Liver (tissue), 9 donors: ENCODE results near the gene FUT7. TPM values are rescaled to one million over a fixed set of nuclear protein-coding genes. Genes with fewer than 3 reads are reported as not detected.

Source experiments
- DNase-seq: peaks from one replicate; pipeline ENCODE4 v3.0.0-alpha.2; 2017; ENCODE audit warnings: low spot score
- H3K27ac ChIP-seq, 2 donors: one replicate each; pipeline ENCODE4 v1.7.0; 2013; ENCODE audit warnings: inconsistent platforms in 2 of 2, low read length in 2 of 2, control low read depth in 1 of 2, low read depth in 1 of 2, mild to moderate bottlenecking in 1 of 2
- H3K27me3 ChIP-seq, 4 donors: one replicate each; pipeline versions ENCODE4 v1.6.1 to v1.7.0; 2013; ENCODE audit warnings: low read length in 3 of 4, inconsistent platforms in 1 of 4, mild to moderate bottlenecking in 1 of 4, moderate library complexity in 1 of 4; ENCODE audit not compliant: control insufficient read depth in 4 of 4, insufficient read depth in 4 of 4
- H3K36me3 ChIP-seq, 4 donors: one replicate each; pipeline versions ENCODE4 v1.6.1 to v1.7.0; 2013; ENCODE audit warnings: low read length in 3 of 4, mild to moderate bottlenecking in 3 of 4, low read depth in 1 of 4, moderate library complexity in 1 of 4; ENCODE audit not compliant: control insufficient read depth in 4 of 4, insufficient read depth in 3 of 4
- H3K4me1 ChIP-seq, 4 donors: one replicate each; pipeline versions ENCODE4 v1.6.1 to v1.7.0; 2013; ENCODE audit warnings: low read length in 3 of 4, mild to moderate bottlenecking in 3 of 4, moderate library complexity in 1 of 4; ENCODE audit not compliant: control insufficient read depth in 4 of 4, insufficient read depth in 4 of 4
- H3K4me3 ChIP-seq, 3 donors: one replicate each; pipeline versions ENCODE4 v1.6.1 to v1.7.0; 2013; ENCODE audit warnings: low read length in 3 of 3, control low read depth in 1 of 3, low read depth in 1 of 3, mild to moderate bottlenecking in 1 of 3
- H3K9ac ChIP-seq, 2 donors: one replicate each; pipeline ENCODE4 v1.7.0; 2013; ENCODE audit warnings: low read length in 2 of 2, mild to moderate bottlenecking in 2 of 2, moderate library complexity in 2 of 2, control low read depth in 1 of 2, low read depth in 1 of 2
- H3K9me3 ChIP-seq, 4 donors: one replicate each; pipeline versions ENCODE4 v1.6.1 to v1.7.0; 2013; ENCODE audit warnings: low read length in 3 of 4; ENCODE audit not compliant: control insufficient read depth in 4 of 4
- ATF3 ChIP-seq: IDR thresholded peaks from 2 replicates; pipeline ENCODE4 v1.6.1; 2016; ENCODE audit warnings: antibody characterized with exemption
- CTCF ChIP-seq: fragments of 150-350 bp; IDR thresholded peaks from 2 replicates; pipeline ENCODE4 v1.5.1; 2017; ENCODE audit warnings: improper control_type of control experiment, low read depth, low read length; ENCODE audit not compliant: missing input control
- EGR1 ChIP-seq, 2 donors: IDR thresholded peaks; 2 replicates each; pipeline ENCODE4 v1.6.1; 2016 to 2018; ENCODE audit warnings: antibody characterized with exemption in 2 of 2, low read depth in 2 of 2
- FOXA1 ChIP-seq: IDR thresholded peaks from 2 replicates; pipeline ENCODE4 v1.6.1; 2016; ENCODE audit warnings: antibody characterized with exemption
- FOXA2 ChIP-seq: IDR thresholded peaks from 2 replicates; pipeline ENCODE4 v1.6.1; 2016; ENCODE audit warnings: antibody characterized with exemption
- GABPA ChIP-seq, 2 donors: IDR thresholded peaks in 1 of 2; conservative IDR thresholded peaks in 1 of 2; 2 replicates each; pipeline ENCODE4 v1.6.1; 2016; ENCODE audit warnings: antibody characterized with exemption in 2 of 2, mild to moderate bottlenecking in 1 of 2, moderate library complexity in 1 of 2
- HNF4G ChIP-seq: IDR thresholded peaks from 2 replicates; pipeline ENCODE4 v1.6.1; 2016; ENCODE audit warnings: antibody characterized with exemption
- JUND ChIP-seq, 2 donors: IDR thresholded peaks; 2 replicates each; pipeline ENCODE4 v1.6.1; 2016; ENCODE audit warnings: antibody characterized with exemption in 2 of 2
- MAX ChIP-seq: IDR thresholded peaks from 2 replicates; pipeline ENCODE4 v1.6.1; 2016; ENCODE audit warnings: antibody characterized with exemption
- NR2F2 ChIP-seq: IDR thresholded peaks from 2 replicates; pipeline ENCODE4 v1.6.1; 2016; ENCODE audit warnings: antibody characterized with exemption
- RAD21 ChIP-seq, 2 donors: IDR thresholded peaks; 2 replicates each; pipeline ENCODE4 v1.6.1; 2016; ENCODE audit warnings: antibody characterized with exemption in 2 of 2, mild to moderate bottlenecking in 2 of 2
- REST ChIP-seq: IDR thresholded peaks from 2 replicates; pipeline ENCODE4 v1.6.1; 2016; ENCODE audit warnings: antibody characterized with exemption, mild to moderate bottlenecking
- RXRA ChIP-seq, 2 donors: IDR thresholded peaks; 2 replicates each; pipeline ENCODE4 v1.6.1; 2017 to 2018; ENCODE audit warnings: antibody characterized with exemption in 2 of 2, mild to moderate bottlenecking in 1 of 2
- SP1 ChIP-seq: IDR thresholded peaks from 2 replicates; pipeline ENCODE4 v1.6.1; 2018; ENCODE audit warnings: antibody characterized with exemption, mild to moderate bottlenecking
- TAF1 ChIP-seq: conservative IDR thresholded peaks from 2 replicates; pipeline ENCODE4 v1.6.1; 2016; ENCODE audit warnings: antibody characterized with exemption, mild to moderate bottlenecking
- YY1 ChIP-seq: IDR thresholded peaks from 2 replicates; pipeline ENCODE4 v1.6.1; 2016; ENCODE audit warnings: antibody characterized with exemption, mild to moderate bottlenecking
- ZBTB33 ChIP-seq: IDR thresholded peaks from 2 replicates; pipeline ENCODE4 v1.6.1; 2016; ENCODE audit warnings: antibody characterized with exemption
- WGBS: extraction: QIAGEN DNeasy Blood & Tissue Kit; methylation state at CpG from one replicate; pipeline ENCODE4 v1.1.7; 2013; 5-methylcytosine and 5-hydroxymethylcytosine counted together
- polyA plus RNA-seq, 2 donors: library from polyadenylated mRNA; stranded (reverse) in 1 of 2; unstranded in 1 of 2; fragments of 200-250 nt in 1 of 2; fragments of >200 nt in 1 of 2; fragmentation: Nextera tagmentation in 1 of 2; extraction: Ambion mirVana in 1 of 2; gene quantifications; one replicate each; pipeline versions ENCODE4 v1.2.1 to v1.2.3, GENCODE V29; 2013 to 2015
- total RNA-seq, 2 donors: library from RNA; depleted of rRNA; stranded (reverse); fragments of >200 nt; gene quantifications; one replicate each; pipeline ENCODE4 v1.2.3, GENCODE V29; 2014
- donor health status: healthy.
- donor health status: healthy.
- donor health status: healthy.
- donor health status: healthy.
- donor health status: healthy.

FUT7 gene
- total and polyA plus RNA-seq, 4 donors: 0.14 to 0.67 (median 0.37) TPM; not detected in 1

GRCh38 chr9:137012694-137013570, 19.0 kb downstream of the FUT7 start:
- Histone ChIP-seq H3K27ac (no peak overlapping the region), H3K36me3 (peaks cover 2 to 50% (median 22%) of the 10 kb centered on the region in 4 donors), H3K9ac (no peak overlapping the region), H3K4me3 (no peak overlapping the region), H3K4me1 (no peaks in the 10 kb centered on the region), H3K9me3 (no peaks in the 10 kb centered on the region), H3K27me3 (no peaks in the 10 kb centered on the region)
- DNase-seq: no peak
- TF ChIP-seq FOXA1 (no peak), SP1 (no peak), NR2F2 (no peak), RAD21 (IDR thresholded peaks at IDR 0.05) (no peak), EGR1 (IDR thresholded peaks at IDR 0.05; ENCODE audit: low read depth in 2 of 2) (no peak), JUND (IDR thresholded peaks at IDR 0.05) (no peak), YY1 (no peak), FOXA2 (no peak), HNF4G (no peak), RXRA (IDR thresholded peaks at IDR 0.05) (no peak), CTCF (no peak), GABPA (IDR thresholded peaks at IDR 0.05 in 1 of 2, conservative IDR thresholded peaks at IDR 0.05 in 1 of 2) (no peak), TAF1 (no peak), REST (no peak), MAX (no peak)
- WGBS: 91% methylated on average over 67 of the region's 67 CpGs

GRCh38 chr9:137011907-137012675, 19.8 kb downstream of the FUT7 start:
- H3K27ac ChIP-seq: no peak overlapping the region
- peaks cover 2 to 43% (median 23%) of the 10 kb centered on the region in 4 donors for H3K36me3 ChIP-seq
- no peaks in the 10 kb centered on the region for H3K27me3 ChIP-seq
- H3K4me3 ChIP-seq: no peak overlapping the region
- no peaks in the 10 kb centered on the region for H3K4me1 ChIP-seq
- no peaks in the 10 kb centered on the region for H3K9me3 ChIP-seq
- 94% methylated on average over 39 of the region's 39 CpGs for WGBS
- no peak overlapping the region for H3K9ac ChIP-seq
- DNase-seq: no peak
- TF ChIP-seq JUND (IDR thresholded peaks at IDR 0.05) (no peak), CTCF (no peak), TAF1 (no peak), FOXA2 (no peak), ATF3 (no peak), GABPA (IDR thresholded peaks at IDR 0.05 in 1 of 2, conservative IDR thresholded peaks at IDR 0.05 in 1 of 2) (no peak), MAX (no peak), SP1 (no peak), NR2F2 (no peak), RAD21 (IDR thresholded peaks at IDR 0.05) (no peak), ZBTB33 (no peak), RXRA (IDR thresholded peaks at IDR 0.05) (no peak), YY1 (no peak), HNF4G (no peak), EGR1 (IDR thresholded peaks at IDR 0.05; ENCODE audit: low read depth in 2 of 2) (no peak)
